GM13977 (cell line): Measurements from ENCODE around the gene SSBP1.
"Not testable (repeated sequence)": the region's sequence is repeated elsewhere in the genome, so short reads cannot be mapped to it uniquely, and the experiment has no call there.

Source experiments
- DNase-seq: peaks from one replicate; pipeline ENCODE4 v3.0.0; 2012; ENCODE audit warnings: low spot score
- CTCF ChIP-seq: IDR thresholded peaks from 2 replicates; pipeline ENCODE4 v1.5.1; 2012; ENCODE audit warnings: mild to moderate bottlenecking, control low read depth; ENCODE audit not compliant: insufficient read depth; ENCODE audit errors: extremely low read depth, missing control alignments
- in situ Hi-C: fragments of 300-500 bp; cut with MboI; formaldehyde crosslinking; loops from one replicate; pipeline ENCODE4 v1.12.0; 2022; ENCODE audit warnings: low sequenced_read_pairs, low pct_unique_long_range_greater_than_20kb, mixed read lengths, inconsistent platforms; ENCODE audit not compliant: unreplicated experiment

The SSBP1 gene

DNA sequence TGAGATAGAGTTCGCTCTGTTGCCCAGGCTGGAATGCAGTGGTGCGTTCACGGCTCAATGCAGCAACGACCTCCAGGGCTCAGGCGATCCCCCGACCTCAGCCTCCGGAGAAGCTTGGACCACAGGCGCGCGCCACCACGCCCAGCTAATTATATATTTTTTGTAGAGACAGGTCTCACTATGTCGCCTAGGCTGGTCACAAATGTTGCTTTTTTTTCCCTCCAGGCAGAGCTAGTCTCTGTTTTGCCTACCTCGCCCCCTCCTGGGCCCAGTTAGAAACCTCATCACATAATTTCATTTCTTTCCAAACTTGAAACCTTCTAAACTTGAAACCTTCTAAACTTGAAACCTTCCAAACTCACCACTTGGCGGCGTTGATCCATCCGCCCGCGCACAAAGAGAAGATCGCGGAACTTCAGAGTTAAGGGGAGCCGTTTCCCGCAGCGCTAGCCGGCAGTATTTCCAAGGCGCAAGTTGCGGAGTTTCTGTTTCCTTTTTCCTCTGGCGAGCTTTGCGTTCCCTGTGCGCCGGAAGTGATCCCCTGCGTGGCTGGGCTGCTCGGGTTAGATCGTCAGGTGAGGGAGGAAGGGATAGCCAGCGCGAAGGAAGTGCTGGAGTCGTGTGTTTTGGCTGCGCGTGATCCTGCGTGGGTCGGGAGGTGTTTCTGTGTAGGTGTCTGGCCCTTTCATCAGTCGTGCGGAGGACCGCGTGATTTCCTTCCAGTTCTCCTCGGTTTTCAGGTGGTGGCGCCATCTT, at the start of gene SSBP1:
SSBP1 (plus strand) TSS at position 523 of the 756 bp plus-strand sequence. CDS start 809 bp downstream, outside the sequence.
- TF ChIP-seq CTCF, result peak; percentile 79
- in situ Hi-C loops, result no loop called here
- peak; percentile 83 for DNase-seq

DNA sequence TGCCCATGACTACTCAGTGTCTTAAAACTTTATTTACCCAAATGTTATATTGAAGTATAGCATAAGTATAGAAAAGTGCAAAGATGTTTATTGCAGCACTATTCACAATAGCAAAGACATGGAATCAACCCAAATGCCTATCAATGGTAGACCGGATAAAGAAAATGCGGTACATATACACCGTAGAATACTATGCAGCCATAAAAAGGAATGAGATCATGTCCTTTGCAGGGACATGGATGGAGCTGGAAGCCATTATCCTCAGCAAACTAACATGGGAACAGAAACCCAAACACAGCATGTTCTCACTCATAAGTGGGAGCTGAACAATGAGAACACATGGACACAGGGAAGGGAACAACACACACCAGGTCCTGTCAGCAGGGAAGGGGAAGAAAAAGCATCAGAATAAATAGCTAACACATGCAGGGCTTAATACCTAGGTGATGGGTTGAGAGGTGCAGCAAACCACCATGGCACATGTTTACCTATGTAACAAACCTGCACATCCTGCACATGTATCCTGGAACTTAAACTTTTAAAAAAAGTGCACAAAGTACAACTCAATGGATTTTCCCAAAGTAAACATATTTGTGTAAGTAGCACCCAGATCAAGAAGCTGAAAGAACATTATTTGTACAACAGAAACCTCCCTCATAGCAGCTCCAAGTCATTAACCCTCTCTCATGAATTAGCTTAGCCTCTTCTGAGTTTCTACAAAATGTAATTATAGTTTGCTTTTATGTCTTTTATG, 48.9 kb upstream of the SSBP1 start:
- DNase-seq, in situ Hi-C loops: not testable (repeated sequence)

GRCh38 chr7:141691540-141691939, 46.6 kb upstream of the SSBP1 start:
- in situ Hi-C loops, result no loop called here
- TF ChIP-seq CTCF, result no peak
- DNase-seq, result no peak

- in situ Hi-C loops, result no loop called here
- DNase-seq, result no peak
- no peak for TF ChIP-seq CTCF
These were observed 46.2 kb upstream of the SSBP1 start for GRCh38 chr7:141691961-141692360.

DNA sequence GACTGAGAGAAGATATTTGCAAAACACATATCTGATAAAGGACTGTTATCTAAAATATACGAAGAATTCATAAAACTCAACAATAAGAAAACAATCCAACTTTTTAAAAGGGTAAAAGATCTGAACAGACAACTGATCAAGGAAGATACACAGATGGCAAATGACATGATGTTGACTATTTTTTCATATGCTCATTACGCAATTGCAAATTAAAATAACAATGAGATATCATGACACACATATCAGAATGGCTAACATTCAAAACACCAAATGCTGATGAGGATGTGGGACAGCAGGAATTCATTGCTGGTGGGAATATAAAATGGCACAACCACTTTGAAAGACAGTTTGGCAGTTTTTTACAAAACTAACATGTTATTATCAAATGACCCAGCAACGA, 45.1 kb upstream of the SSBP1 start:
- no peak for TF ChIP-seq CTCF
- DNase-seq, result no peak
- in situ Hi-C loops, result no loop called here

GRCh38 chr7:141695803-141696289, 42.3 kb upstream of the SSBP1 start:
- no peak for TF ChIP-seq CTCF
- in situ Hi-C loops, result no loop called here
- DNase-seq, result no peak

GRCh38 chr7:141696348-141696747, 41.8 kb upstream of the SSBP1 start:
- no peak for DNase-seq
- in situ Hi-C loops, result no loop called here
- TF ChIP-seq CTCF, result no peak
